ENCODE results near the gene CDH23.

CDH23 gene

GRCh38 chr10:71605263-71605962, 208.7 kb downstream of the CDH23 start:
- intact Hi-C loops (cut with DNase I) = loop anchor here (5.0 kb wide), 3 partner anchors 118 to 293 kb away; no protein-coding TSS in a partner anchor
- peak in 1 of 10 donors; percentile 4 for DNase-seq

DNA sequence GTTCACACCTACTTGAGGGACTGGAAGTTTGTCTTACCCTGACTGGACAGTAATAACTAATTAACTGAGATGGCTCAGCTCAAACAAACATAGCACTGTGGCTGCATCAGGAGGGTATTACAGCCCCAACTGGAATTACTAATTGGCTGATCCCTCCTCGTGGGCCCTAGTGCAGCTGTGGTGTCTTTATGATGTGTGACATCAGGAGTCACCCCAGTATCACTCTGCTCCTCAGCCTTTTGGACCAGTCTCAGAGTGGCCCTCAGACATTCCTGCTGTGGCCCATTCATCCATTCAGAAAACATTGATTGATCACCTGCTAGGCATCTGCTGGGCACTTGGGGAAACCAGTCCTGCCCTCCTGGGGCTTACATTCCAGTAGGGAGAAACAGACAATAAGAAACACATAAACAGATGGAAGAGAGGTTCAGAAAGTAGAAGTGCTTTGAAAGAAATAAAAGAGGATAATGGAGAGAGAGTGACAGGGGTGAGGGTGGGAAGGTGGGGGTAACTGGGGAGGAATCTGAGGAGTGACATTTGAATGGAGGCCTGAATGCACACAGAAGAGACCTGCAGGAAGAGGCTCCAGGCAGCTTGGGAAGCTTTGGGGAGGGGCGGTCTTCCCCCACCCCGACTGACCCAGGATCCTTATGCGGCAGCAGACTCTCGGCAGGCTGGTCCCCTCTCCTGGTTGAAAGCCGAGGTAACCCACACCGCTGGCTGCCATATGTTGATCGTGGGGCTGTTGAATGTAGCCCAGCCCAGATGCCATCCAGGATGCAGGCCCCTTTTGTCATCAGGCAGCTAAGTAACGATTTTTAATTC, 209.7 kb downstream of the CDH23 start:
- intact Hi-C loops (cut with DNase I) = loop anchor here (5.0 kb wide), 3 partner anchors 119 to 294 kb away; no protein-coding TSS in a partner anchor
- peak in 1 of 10 donors; percentile 58 for DNase-seq

DNA sequence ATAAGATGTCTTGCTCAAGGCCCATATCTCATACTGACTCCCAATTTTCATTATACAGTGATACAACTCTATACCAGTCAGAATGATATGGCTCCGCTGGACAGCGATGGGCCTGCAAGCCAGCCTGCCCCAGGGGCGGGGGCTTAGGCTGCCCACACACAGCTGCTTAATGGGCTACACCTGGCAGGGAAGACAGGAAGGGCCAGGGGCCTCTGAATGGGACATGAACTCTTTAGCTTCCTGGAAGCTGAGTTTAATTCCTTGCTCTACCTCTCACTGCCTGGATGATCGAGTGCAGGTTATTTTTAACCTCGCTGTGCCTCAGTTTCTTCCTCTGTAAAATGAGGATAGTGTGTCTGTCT, 210.3 kb downstream of the CDH23 start:
- intact Hi-C loops (cut with DNase I) = loop anchor here (5.0 kb wide), 3 partner anchors 120 to 295 kb away; no protein-coding TSS in a partner anchor

DNA sequence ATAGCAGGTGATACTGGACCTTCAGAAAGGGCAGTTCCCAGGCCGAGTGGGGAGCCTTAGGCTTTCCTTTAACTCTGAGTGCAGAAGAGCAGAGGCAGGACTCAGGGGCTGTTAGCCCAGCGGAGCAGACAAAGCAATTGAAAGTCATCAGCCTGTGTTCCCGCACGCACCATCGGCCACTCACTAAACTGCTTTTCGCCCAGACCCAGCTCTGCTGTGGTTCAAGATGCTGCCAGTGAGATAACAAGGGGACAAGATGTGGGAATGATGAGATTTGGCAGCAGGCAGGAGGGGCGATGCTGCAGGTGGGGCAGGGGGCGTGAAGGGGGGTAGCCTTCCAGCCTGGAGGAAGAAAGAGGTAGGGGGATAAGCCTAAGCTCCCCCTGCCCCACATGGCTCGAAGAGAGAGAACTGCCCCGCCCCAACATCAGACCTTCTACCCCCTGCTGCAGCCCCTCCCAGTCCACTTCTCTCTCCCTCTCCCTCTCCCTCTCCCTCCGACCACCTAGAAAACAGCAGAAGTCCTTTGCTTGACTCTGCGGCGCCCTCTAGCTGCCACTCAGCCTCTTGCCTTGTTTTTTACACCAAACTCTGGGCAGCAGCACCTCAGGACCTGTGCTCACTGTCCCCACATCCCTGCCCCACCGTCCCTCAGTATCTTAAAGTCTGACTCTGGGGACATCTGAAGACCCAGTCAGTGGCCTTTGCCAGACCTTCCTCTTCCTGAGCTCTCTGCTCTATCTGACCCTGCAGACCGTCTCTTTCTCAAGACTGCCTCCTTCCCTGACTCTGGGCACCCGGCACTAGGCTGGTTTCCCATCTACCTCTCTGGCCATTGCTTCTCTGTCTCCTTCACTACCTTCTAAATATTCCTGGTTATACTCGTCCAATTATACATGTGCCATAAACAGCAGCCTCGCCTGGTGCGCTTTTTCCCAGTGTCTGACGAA, 212.4 kb downstream of the CDH23 start:
- intact Hi-C loops (cut with DNase I) = loop anchor here (5.0 kb wide), 3 partner anchors 122 to 297 kb away; no protein-coding TSS in a partner anchor
- DNase-seq = peak; percentile 59 to 97 (median 90)

More for the DNA sequence above, 210.3 kb downstream of the CDH23 start:
- DNase-seq = peak in 1 of 10 donors; percentile 38

GRCh38 chr10:71610651-71611050, 213.9 kb downstream of the CDH23 start:
- intact Hi-C loops (cut with DNase I) = loop anchor here (10.0 kb wide), 1 partner anchor 46 kb away; no protein-coding TSS in a partner anchor
- peak in 1 of 10 donors; percentile 7 for DNase-seq

DNA sequence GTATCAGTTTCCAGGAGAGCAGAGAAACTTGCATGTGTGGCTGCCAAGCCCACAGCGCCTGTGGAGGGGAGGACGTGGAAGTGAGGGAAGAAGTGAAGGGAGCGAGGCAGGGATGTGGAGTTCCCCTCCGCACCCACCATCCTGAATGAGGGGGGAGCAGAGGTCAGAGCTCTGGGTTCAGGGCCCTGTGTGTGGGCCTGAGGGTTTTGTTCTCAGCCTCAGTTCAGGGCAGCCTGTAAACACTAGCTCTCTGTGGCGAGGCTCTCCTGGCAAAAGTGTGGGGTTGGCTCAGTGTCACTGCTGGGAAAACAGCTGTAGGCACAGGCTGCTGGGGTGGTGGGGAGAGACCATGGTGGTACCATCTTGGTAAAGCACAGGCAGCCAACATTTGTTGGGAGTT, 214.4 kb downstream of the CDH23 start:
- intact Hi-C loops (cut with DNase I) = loop anchor here (10.0 kb wide), 1 partner anchor 46 kb away; no protein-coding TSS in a partner anchor
- peak in 8 of 10 donors; percentile 44 to 93 (median 60) for DNase-seq

- intact Hi-C loops (cut with DNase I) = loop anchor here (10.0 kb wide), 1 partner anchor 47 kb away; no protein-coding TSS in a partner anchor
- DNase-seq = peak in 1 of 10 donors; percentile 21
Observed at GRCh38 chr10:71611709-71612422, 215.1 kb downstream of the CDH23 start.

- intact Hi-C loops (cut with DNase I) = loop anchor here (10.0 kb wide), 1 partner anchor 49 kb away; no protein-coding TSS in a partner anchor
- DNase-seq = no peak
Observed at GRCh38 chr10:71613261-71613777, 216.6 kb downstream of the CDH23 start.

DNA sequence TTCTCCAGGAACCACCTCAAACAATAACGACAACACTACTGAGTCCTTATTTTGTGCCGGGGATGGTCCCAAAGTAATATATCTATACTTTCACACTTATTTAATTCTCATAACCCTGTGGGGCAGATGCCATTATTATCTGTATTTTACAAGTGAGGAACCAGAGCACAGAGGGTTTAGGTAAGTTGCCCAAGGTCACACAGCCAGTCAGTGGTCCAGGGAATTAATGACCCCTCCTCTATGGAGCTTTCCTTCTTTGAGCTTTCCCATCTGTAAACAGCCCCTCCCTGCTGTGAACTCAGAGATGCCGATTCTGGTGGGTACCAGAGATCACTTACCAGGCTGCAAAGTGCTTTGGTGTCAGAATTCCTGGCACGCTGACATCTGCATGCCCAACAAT, 217.2 kb downstream of the CDH23 start:
- intact Hi-C loops (cut with DNase I) = loop anchor here (10.0 kb wide), 1 partner anchor 49 kb away; no protein-coding TSS in a partner anchor
- no peak for DNase-seq

DNA sequence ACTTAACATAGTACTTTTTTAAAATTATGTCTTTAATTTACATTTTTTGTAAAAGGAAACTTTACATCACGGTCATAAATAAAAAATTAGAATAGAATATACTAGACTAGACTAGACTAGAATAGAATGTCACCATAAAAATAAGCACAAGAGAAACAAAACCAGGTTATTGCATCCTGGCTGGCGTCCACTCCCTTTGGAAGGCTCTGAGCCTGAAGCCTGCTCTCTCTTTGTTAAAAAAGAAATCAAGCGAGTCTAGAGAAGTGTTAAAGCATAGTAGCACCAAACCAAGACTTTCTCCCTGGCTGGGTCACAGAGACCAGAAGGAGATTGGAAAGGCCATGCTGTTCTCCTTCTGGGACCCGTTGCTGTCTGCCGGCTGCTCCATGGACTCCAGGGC, 218.2 kb downstream of the CDH23 start:
- intact Hi-C loops (cut with DNase I) = loop anchor here (10.0 kb wide), 1 partner anchor 50 kb away; no protein-coding TSS in a partner anchor

GRCh38 chr10:71615538-71616329, 219.0 kb downstream of the CDH23 start:
- intact Hi-C loops (cut with DNase I) = loop anchor here (10.0 kb wide), 1 partner anchor 51 kb away; no protein-coding TSS in a partner anchor
- DNase-seq = peak in 1 of 10 donors; percentile 67

More for the DNA sequence above, 218.2 kb downstream of the CDH23 start:
- no peak for DNase-seq

- DNase-seq = no peak
- intact Hi-C loops (cut with DNase I) = loop anchor here (10.0 kb wide), 1 partner anchor 52 kb away; no protein-coding TSS in a partner anchor
Observed at GRCh38 chr10:71616817-71617654, 220.3 kb downstream of the CDH23 start.

DNA sequence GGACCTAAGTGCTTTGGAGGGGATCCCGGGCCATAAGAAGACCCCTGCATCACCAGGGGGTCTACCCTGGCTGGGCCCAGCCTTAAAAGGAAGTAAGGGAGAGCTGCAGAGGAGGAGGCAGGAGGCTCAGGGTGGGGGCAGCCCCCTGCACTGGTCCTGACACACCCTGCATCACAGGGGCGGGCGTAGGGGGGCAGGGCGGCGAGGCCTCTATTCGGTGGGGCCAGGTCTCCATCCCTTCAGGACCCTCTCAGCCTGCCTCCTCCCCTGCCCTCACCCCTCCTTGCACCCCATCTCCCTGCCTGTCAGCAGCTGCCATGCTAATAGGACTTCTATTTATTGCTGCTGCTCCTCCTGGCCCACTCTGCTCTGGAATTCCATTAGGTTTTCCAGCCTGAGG, 221.5 kb downstream of the CDH23 start:
- intact Hi-C loops (cut with DNase I) = loop anchor here (10.0 kb wide), 1 partner anchor 53 kb away; no protein-coding TSS in a partner anchor
- DNase-seq = no peak

DNA sequence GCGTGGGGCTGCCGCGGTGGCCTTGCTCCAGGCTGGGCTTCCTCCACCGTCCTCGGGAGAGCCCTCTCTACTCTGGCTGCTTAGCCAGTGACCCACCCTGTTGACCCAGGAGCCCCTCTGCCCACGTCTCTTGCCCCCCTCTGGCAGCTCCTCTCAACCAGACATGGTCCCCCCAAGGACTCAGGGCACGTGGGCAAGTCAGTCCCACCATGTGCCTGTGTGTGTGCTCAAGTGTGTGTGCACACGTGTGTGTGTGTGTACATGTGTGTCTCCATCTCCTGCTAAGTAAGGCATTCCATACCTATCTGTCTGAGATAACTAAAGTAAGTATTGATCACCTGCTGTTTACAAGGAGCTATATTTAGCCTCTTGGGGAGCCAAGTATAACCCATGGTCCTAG, 221.9 kb downstream of the CDH23 start:
- intact Hi-C loops (cut with DNase I) = loop anchor here (10.0 kb wide), 1 partner anchor 54 kb away; no protein-coding TSS in a partner anchor
- no peak for DNase-seq

- no peak for DNase-seq
Observed at GRCh38 chr10:71620642-71621041, 223.9 kb downstream of the CDH23 start.

DNA sequence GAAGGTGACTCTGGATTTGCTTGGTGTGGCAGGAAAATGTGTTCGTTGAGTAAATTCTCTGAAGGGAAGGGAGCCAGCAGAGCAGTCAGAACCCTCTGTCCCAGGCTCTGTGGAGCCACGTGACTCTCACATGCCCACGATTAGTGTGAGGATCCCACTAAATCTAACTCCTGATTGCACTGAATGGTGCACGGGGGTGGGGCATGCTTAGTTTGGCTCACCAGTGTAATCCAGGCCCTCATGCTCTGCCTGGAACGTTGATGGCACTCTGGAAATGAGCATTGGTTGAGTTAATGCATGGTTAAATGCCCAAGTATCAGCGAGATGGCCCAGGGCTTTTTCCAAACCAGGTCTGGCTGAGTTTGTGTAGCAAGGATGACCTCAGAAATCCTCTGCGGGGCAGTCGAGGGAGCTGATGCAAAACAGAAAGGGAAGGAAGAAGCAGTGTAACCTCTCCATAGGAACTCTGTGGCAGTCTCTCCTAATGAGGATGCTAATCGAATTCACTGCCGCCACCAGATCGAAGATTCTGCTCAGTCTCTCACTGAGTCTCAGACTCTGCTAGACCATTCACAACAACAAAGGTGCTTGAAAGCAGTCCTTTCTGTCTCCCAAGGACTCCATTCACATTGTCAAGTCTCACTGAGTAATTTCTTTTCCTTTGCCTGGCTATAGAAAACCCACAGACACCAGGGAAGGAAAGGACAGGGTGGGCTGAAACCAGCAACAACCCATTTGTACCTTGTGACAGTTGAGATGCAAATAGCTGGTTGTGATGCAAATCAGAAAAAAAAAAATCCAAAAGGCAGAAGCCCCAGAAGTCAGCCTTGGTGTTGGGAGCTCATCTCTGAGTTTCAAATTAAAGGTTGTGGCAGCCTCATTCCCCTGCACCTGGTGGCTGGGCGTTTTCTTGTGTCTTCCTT, 224.8 kb downstream of the CDH23 start:
- DNase-seq = peak in 8 of 10 donors; percentile 31 to 77 (median 46)
- intact Hi-C loops (cut with DNase I) = no loop called here

More at GRCh38 chr10:71620642-71621041, 223.9 kb downstream of the CDH23 start:
- intact Hi-C loops (cut with DNase I) = no loop called here
